ENCODE data around the gene LARP6.
"Not testable (repeated sequence)": the region's sequence is repeated elsewhere in the genome, so short reads cannot be mapped to it uniquely, and the experiment has no call there.

Gene LARP6

GRCh38 chr15:70818580-70818979, 35.4 kb downstream of the LARP6 start:
- POLR2A ChIA-PET: no interaction called here

GRCh38 chr15:70817266-70817665, 36.7 kb downstream of the LARP6 start:
- DNase-seq (ENCODE audit: extremely low spot score): no peak
- ChIA-PET CTCF (interaction anchor here (0.9 to 1.2 kb wide), 2 partner anchors 8 to 17 kb away, joined by 3 to 4 read pairs; no protein-coding TSS in a partner anchor), POLR2A (no interaction called here)
- TF ChIP-seq CTCF (IDR thresholded peaks at IDR 0.05; ENCODE audit: control extremely low read depth, extremely low read depth, low read depth, missing control alignments): no peak

More at GRCh38 chr15:70818580-70818979, 35.4 kb downstream of the LARP6 start:
- no peak for DNase-seq (ENCODE audit: extremely low spot score)
- CTCF ChIA-PET: no interaction called here
- TF ChIP-seq CTCF (IDR thresholded peaks at IDR 0.05; ENCODE audit: control extremely low read depth, extremely low read depth, low read depth, missing control alignments): no peak

GRCh38 chr15:70815604-70816003, 38.4 kb downstream of the LARP6 start:
- TF ChIP-seq CTCF (IDR thresholded peaks at IDR 0.05; ENCODE audit: control extremely low read depth, extremely low read depth, low read depth, missing control alignments): no peak
- no peak for DNase-seq (ENCODE audit: extremely low spot score)
- POLR2A ChIA-PET: no interaction called here
- CTCF ChIA-PET: interaction anchor here (3.8 kb wide), 1 partner anchor 9 kb away, joined by 11 read pairs; no protein-coding TSS in a partner anchor

GRCh38 chr15:70815011-70815410, 38.9 kb downstream of the LARP6 start:
- CTCF ChIA-PET: interaction anchor here (1.3 to 3.8 kb wide), 2 partner anchors 10 to 246 kb away, joined by 3 to 11 read pairs; no protein-coding TSS in a partner anchor
- DNase-seq (ENCODE audit: extremely low spot score); POLR2A ChIA-PET: not testable (repeated sequence)

- no peak for DNase-seq (ENCODE audit: extremely low spot score)
These were observed 41.1 kb downstream of the LARP6 start for GRCh38 chr15:70812827-70813364.

GRCh38 chr15:70810916-70811578, 42.9 kb downstream of the LARP6 start:
- POLR2A ChIA-PET: no interaction called here
- TF ChIP-seq CTCF (IDR thresholded peaks at IDR 0.05; ENCODE audit: control extremely low read depth, extremely low read depth, low read depth, missing control alignments): no peak
- CTCF ChIA-PET: interaction anchor here (0.8 to 2.8 kb wide), 17 partner anchors 11 to 1337 kb away, joined by 3 to 21 read pairs (median 4); no protein-coding TSS in a partner anchor
- no peak for DNase-seq (ENCODE audit: extremely low spot score)

More at GRCh38 chr15:70812827-70813364, 41.1 kb downstream of the LARP6 start:
- POLR2A ChIA-PET: no interaction called here
- CTCF ChIA-PET: interaction anchor here (1.0 to 3.8 kb wide), 10 partner anchors 12 to 1336 kb away, joined by 3 to 21 read pairs (median 6); no protein-coding TSS in a partner anchor
- TF ChIP-seq CTCF (IDR thresholded peaks at IDR 0.05; ENCODE audit: control extremely low read depth, extremely low read depth, low read depth, missing control alignments): no peak
